GM19397 (cell line): Measurements from ENCODE around the gene SLIT1.

Experiments used
- ATAC-seq: cut with Tn5 transposase; IDR thresholded peaks from one replicate; pipeline ENCODE4 v1.9.1; 2021; ENCODE audit warnings: mild to moderate bottlenecking, moderate library complexity; ENCODE audit not compliant: unreplicated experiment

The SLIT1 gene

GRCh38 chr10:97174276-97174775 lies 11.4 kb downstream of the SLIT1 start:
- no peak for ATAC-seq

GRCh38 chr10:97173036-97173435 lies 12.7 kb downstream of the SLIT1 start:
- no peak for ATAC-seq

GRCh38 chr10:97171001-97171400 lies 14.8 kb downstream of the SLIT1 start:
- no peak for ATAC-seq

- ATAC-seq, result no peak
Observed at GRCh38 chr10:97169911-97170693, 15.7 kb downstream of the SLIT1 start.

GRCh38 chr10:97169063-97169462 lies 16.7 kb downstream of the SLIT1 start:
- no peak for ATAC-seq

- ATAC-seq, result no peak
Observed at GRCh38 chr10:97168645-97169044, 17.1 kb downstream of the SLIT1 start.

- no peak for ATAC-seq
Observed at GRCh38 chr10:97165499-97165898, 20.3 kb downstream of the SLIT1 start.

- no peak for ATAC-seq
Observed at GRCh38 chr10:97163781-97164501, 21.8 kb downstream of the SLIT1 start.

GRCh38 chr10:97163181-97163580 lies 22.6 kb downstream of the SLIT1 start:
- no peak for ATAC-seq

- no peak for ATAC-seq
Observed at GRCh38 chr10:97159646-97160305, 26.0 kb downstream of the SLIT1 start.

- ATAC-seq, result no peak
Observed at GRCh38 chr10:97157578-97158095, 28.1 kb downstream of the SLIT1 start.

GRCh38 chr10:97154781-97155180 lies 31.0 kb downstream of the SLIT1 start:
- no peak for ATAC-seq

- no peak for ATAC-seq
Observed at GRCh38 chr10:97154162-97154561, 31.6 kb downstream of the SLIT1 start.

GRCh38 chr10:97153270-97153850 lies 32.4 kb downstream of the SLIT1 start:
- ATAC-seq, result no peak

- ATAC-seq, result no peak
Observed at GRCh38 chr10:97151307-97151914, 34.3 kb downstream of the SLIT1 start.

GRCh38 chr10:97150616-97151015 lies 35.1 kb downstream of the SLIT1 start:
- ATAC-seq, result no peak

- ATAC-seq, result no peak
Observed at GRCh38 chr10:97150013-97150595, 35.7 kb downstream of the SLIT1 start.

GRCh38 chr10:97149079-97149531 lies 36.7 kb downstream of the SLIT1 start:
- no peak for ATAC-seq

- ATAC-seq, result no peak
Observed at GRCh38 chr10:97144297-97144696, 41.5 kb downstream of the SLIT1 start.

- no peak for ATAC-seq
Observed at GRCh38 chr10:97142834-97143233, 42.9 kb downstream of the SLIT1 start.
